ENCODE data around the gene SCUBE1. TPM values are rescaled to one million over a fixed set of nuclear protein-coding genes. Genes with fewer than 3 reads are reported as not detected.

The SCUBE1 gene
- total and polyA plus RNA-seq, 2 of the 4 experiments (the other 2 are of a cell fraction): not detected

DNA sequence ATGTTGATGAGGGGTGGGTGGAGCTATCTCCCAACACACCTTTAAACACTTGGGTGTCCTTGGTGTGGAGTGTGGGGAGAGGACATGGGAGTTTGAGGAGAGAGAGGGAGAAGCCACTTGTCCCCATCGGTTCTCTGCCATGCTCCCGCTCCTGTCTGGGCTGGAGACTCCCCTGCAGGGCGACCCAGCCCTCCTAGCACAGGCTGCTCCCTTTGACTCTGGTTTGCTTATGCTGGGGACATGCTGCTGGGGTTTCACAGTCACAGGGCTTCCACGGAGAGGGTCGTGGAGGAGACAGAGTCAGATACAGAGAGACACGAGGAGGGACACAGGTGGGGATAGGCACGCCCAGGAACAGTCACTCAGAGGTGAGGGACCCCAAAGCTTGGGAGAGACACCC, 1.6 kb downstream of the SCUBE1 start (continued):
- TF ChIP-seq, protein P1, sequence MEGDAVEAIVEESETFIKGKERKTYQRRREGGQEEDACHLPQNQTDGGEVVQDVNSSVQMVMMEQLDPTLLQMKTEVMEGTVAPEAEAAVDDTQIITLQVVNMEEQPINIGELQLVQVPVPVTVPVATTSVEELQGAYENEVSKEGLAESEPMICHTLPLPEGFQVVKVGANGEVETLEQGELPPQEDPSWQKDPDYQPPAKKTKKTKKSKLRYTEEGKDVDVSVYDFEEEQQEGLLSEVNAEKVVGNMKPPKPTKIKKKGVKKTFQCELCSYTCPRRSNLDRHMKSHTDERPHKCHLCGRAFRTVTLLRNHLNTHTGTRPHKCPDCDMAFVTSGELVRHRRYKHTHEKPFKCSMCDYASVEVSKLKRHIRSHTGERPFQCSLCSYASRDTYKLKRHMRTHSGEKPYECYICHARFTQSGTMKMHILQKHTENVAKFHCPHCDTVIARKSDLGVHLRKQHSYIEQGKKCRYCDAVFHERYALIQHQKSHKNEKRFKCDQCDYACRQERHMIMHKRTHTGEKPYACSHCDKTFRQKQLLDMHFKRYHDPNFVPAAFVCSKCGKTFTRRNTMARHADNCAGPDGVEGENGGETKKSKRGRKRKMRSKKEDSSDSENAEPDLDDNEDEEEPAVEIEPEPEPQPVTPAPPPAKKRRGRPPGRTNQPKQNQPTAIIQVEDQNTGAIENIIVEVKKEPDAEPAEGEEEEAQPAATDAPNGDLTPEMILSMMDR (conservative IDR thresholded peaks at IDR 0.05; ENCODE audit: low read depth, low read length): no peak
- TF ChIP-seq BHLHE40 (IDR thresholded peaks at IDR 0.05; ENCODE audit: low read depth, low read length): no peak
- no peak for TF ChIP-seq MAZ (IDR thresholded peaks at IDR 0.05; ENCODE audit: borderline replicate concordance, low read depth, low read length)
- TF ChIP-seq MAFK (IDR thresholded peaks at IDR 0.05; ENCODE audit: low read depth, low read length): no peak

- H3K27ac ChIP-seq (ENCODE audit: insufficient read depth, low read length): no peak overlapping the region
- no peak overlapping the region for H2BK120ac ChIP-seq (ENCODE audit: low read depth, low read length)
- WGBS, 2 experiments (ENCODE audit: extremely low coverage in 2 of 2, insufficient read length in 1 of 2): 72% methylated on average over 4 of the region's 15 CpGs; no CpG with 5 or more reads in 1 of the 2 experiments
- H3K36me3 ChIP-seq (ENCODE audit: control insufficient read depth, insufficient read depth, low read length): no peaks in the 10 kb centered on the region
- peaks cover 53% of the 10 kb centered on the region for H3K27me3 ChIP-seq (ENCODE audit: control insufficient read depth, insufficient read depth, low read length)
- H3K4me1 ChIP-seq (ENCODE audit: control insufficient read depth, insufficient read depth, low read length): no peaks in the 10 kb centered on the region
- H3K18ac ChIP-seq (ENCODE audit: low read depth, low read length): no peak overlapping the region
- H3K9me3 ChIP-seq (ENCODE audit: control insufficient read depth, insufficient read depth, low read length): no peaks in the 10 kb centered on the region
- H3K9me1 ChIP-seq (ENCODE audit: insufficient read depth, low read length): no peaks in the 10 kb centered on the region
- dilution Hi-C loops (cut with HindIII; ENCODE audit: low sequenced_read_pairs, unreplicated experiment) (no loop called here), in situ Hi-C loops (cut with MboI; ENCODE audit: low sequenced_read_pairs) (no loop called here), intact Hi-C loops (cut with micrococcal nuclease) (no loop called here)
- H3K4me2 ChIP-seq (ENCODE audit: low read depth, low read length): no peak overlapping the region
- H3K23ac ChIP-seq (ENCODE audit: low read depth, low read length): no peak overlapping the region
- no peak overlapping the region for H3K14ac ChIP-seq (replicated peaks; ENCODE audit: low read depth, low read length)
- no peak overlapping the region for H3K56ac ChIP-seq (ENCODE audit: extremely low read depth, insufficient read depth, low read length)
- no peak overlapping the region for H3K4ac ChIP-seq (ENCODE audit: low read depth, low read length)
- no peak overlapping the region for H3K9ac ChIP-seq (ENCODE audit: low read depth, low read length)
- H2BK20ac ChIP-seq (ENCODE audit: low read depth, low read length): no peak overlapping the region
- DNase-seq (no peak), ATAC-seq (ENCODE audit: low read depth) (no peak)
- no peak for TF ChIP-seq RAD21 (IDR thresholded peaks at IDR 0.05; ENCODE audit: low read length)
- no peak for TF ChIP-seq MAFK (IDR thresholded peaks at IDR 0.05; ENCODE audit: low read depth, low read length)
- TF ChIP-seq MAZ (IDR thresholded peaks at IDR 0.05; ENCODE audit: borderline replicate concordance, low read depth, low read length): no peak
- TF ChIP-seq CHD1 (IDR thresholded peaks at IDR 0.05; ENCODE audit: low read depth, low read length): no peak
- ChIA-PET POLR2A (ENCODE audit: unreplicated experiment) (no interaction called here), CTCF (interaction anchor here (0.6 kb wide), 1 partner anchor 1825 kb away, joined by 3 read pairs; the partner anchor contains the start of gene NUP50)
- BruUV-seq (replicated peaks): no TSS peak
- no peak overlapping the region for H4K8ac ChIP-seq (ENCODE audit: low read depth in 2 of 2, low read length in 2 of 2)
- H2BK15ac ChIP-seq (ENCODE audit: low read depth, low read length): no peak overlapping the region
- no peak overlapping the region for H4K5ac ChIP-seq (ENCODE audit: low read depth, low read length)
- H2AFZ ChIP-seq (replicated peaks; ENCODE audit: low read length, poor library complexity): no peak overlapping the region
- H2AK5ac ChIP-seq (ENCODE audit: low read depth, low read length): no peak overlapping the region
- no peaks in the 10 kb centered on the region for H3K79me1 ChIP-seq (ENCODE audit: low read depth in 1 of 2, low read length in 2 of 2)
- H3K4me3 ChIP-seq (ENCODE audit: insufficient read depth, low read depth, low read length): no peak overlapping the region
- no peak overlapping the region for H2AK9ac ChIP-seq (replicated peaks; ENCODE audit: low read depth, low read length, poor library complexity)
- H4K91ac ChIP-seq (ENCODE audit: insufficient read depth, low read depth, low read length): no peak overlapping the region
- no peak overlapping the region for H2BK5ac ChIP-seq (ENCODE audit: low read depth, low read length, poor library complexity, severe bottlenecking)
- no peaks in the 10 kb centered on the region for H4K20me1 ChIP-seq (ENCODE audit: insufficient read depth, low read length)
Observed at GRCh38 chr22:43338766-43339345, 4.3 kb downstream of the SCUBE1 start.

All from IMR-90 (cell line).